Bronchial epithelial cell (primary cell): ENCODE results near the gene MTAP. TPM values are rescaled to one million over a fixed set of nuclear protein-coding genes. Genes with fewer than 3 reads are reported as not detected.
A peak's percentile ranks its signal among the peaks of the same experiment; 100 is the strongest.
"Not testable (repeated sequence)": the region's sequence is repeated elsewhere in the genome, so short reads cannot be mapped to it uniquely, and the experiment has no call there.

Source experiments
- DNase-seq: peaks from one replicate; pipeline ENCODE4 v3.0.0-alpha.2; 2010; ENCODE audit warnings: low read depth
- FAIRE-seq: peaks from 2 replicates; lab custom pipeline; 2011; peaks lifted over from hg19 to GRCh38; lab: Jason Lieb, UNC
- H3K27me3 ChIP-seq: 2 replicates; pipeline ENCODE4 v1.5.1; 2011; ENCODE audit warnings: low read length; ENCODE audit not compliant: control insufficient read depth, insufficient read depth
- H3K36me3 ChIP-seq: 2 replicates; pipeline ENCODE4 v1.5.1; 2011; ENCODE audit warnings: low read length; ENCODE audit not compliant: control insufficient read depth, insufficient read depth
- H3K4me3 ChIP-seq: 2 replicates; pipeline ENCODE4 v1.5.1; 2011; ENCODE audit warnings: mild to moderate bottlenecking, low read depth, low read length, control low read depth
- total RNA-seq: library from RNA; depleted of rRNA; stranded (reverse); fragments of >200 nt; gene quantifications from 2 replicates; pipeline ENCODE4 v1.2.1, GENCODE V29; 2014
- TF ChIP-seq, protein P1 (sequence below): IDR thresholded peaks from 2 replicates; pipeline ENCODE4 v1.5.1; 2011; ENCODE audit warnings: mild to moderate bottlenecking, moderate library complexity, low read length, control low read depth, inconsistent platforms; ENCODE audit not compliant: insufficient read depth, severe bottlenecking

The MTAP gene
- total RNA-seq, 1 donor from 2014 or later, result 44.8 TPM

- no peak for DNase-seq
- Histone ChIP-seq H3K27me3 (no peaks in the 10 kb centered on the region), H3K36me3 (no peaks in the 10 kb centered on the region), H3K4me3 (no peak overlapping the region)
- TF ChIP-seq, protein P1, sequence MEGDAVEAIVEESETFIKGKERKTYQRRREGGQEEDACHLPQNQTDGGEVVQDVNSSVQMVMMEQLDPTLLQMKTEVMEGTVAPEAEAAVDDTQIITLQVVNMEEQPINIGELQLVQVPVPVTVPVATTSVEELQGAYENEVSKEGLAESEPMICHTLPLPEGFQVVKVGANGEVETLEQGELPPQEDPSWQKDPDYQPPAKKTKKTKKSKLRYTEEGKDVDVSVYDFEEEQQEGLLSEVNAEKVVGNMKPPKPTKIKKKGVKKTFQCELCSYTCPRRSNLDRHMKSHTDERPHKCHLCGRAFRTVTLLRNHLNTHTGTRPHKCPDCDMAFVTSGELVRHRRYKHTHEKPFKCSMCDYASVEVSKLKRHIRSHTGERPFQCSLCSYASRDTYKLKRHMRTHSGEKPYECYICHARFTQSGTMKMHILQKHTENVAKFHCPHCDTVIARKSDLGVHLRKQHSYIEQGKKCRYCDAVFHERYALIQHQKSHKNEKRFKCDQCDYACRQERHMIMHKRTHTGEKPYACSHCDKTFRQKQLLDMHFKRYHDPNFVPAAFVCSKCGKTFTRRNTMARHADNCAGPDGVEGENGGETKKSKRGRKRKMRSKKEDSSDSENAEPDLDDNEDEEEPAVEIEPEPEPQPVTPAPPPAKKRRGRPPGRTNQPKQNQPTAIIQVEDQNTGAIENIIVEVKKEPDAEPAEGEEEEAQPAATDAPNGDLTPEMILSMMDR, result no peak
- no peak for FAIRE-seq
These were observed 143.2 kb downstream of the MTAP start for GRCh38 chr9:21945606-21946005.

- H3K36me3 ChIP-seq, result no peaks in the 10 kb centered on the region
- TF ChIP-seq, protein P1, result no peak
- FAIRE-seq, result no peak
- no peak for DNase-seq
- no peak overlapping the region for H3K4me3 ChIP-seq
- H3K27me3 ChIP-seq, result no peaks in the 10 kb centered on the region
These were observed 156.4 kb downstream of the MTAP start for GRCh38 chr9:21958833-21959232.

DNA sequence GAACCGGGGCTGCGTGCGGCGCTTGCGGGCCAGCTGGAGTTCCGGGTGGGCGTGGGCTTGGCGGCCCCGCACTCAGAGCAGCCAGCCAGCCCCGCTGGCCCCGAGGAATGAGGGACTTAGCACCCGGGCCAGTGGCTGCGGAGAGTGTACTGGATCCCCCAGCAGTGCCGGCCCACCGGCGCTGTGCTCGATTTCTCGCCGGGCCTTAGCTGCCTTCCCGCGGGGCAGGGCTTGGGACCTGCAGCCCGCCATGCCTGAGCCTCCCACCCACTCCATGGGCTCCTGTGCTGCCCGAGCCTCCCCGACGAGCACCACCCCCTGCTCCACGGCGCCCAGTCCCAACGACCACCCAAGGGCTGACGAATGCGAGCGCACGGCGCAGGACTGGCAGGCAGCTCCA is 156.8 kb downstream of the MTAP start:
- not testable (repeated sequence) for H3K36me3 ChIP-seq, DNase-seq, H3K27me3 ChIP-seq, H3K4me3 ChIP-seq, FAIRE-seq

GRCh38 chr9:21961569-21961968 is 159.1 kb downstream of the MTAP start:
- no peak for FAIRE-seq
- TF ChIP-seq, protein P1, result no peak
- Histone ChIP-seq H3K4me3 (no peak overlapping the region), H3K36me3 (no peaks in the 10 kb centered on the region), H3K27me3 (peaks cover 3% of the 10 kb centered on the region)
- DNase-seq, result no peak

DNA sequence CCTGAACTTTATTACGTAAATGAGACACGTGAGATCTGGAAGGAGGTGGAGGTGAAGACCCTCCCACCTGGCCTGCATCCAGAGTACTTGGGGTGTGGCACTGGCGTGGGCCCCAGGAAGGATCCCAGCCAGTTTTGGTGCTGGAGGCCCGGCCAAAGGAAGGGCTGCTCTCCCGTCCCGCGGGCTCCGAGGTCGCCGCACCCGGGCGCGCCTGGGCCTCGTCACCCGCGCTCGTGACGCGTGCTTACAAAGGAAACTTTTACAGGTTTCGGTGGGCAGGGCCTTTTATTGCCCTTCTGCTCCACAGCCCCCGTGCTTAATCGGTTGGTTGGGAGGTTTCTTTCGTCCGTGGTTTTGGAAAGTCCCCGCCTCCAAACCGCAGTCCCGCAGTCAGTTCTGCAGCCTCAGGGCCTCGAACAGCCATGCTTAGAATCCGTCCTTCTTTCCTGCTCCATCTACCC is 162.5 kb downstream of the MTAP start:
- TF ChIP-seq, protein P1, result no peak
- peak; percentile 49 for DNase-seq
- peak overlapping the region; percentile 19 for H3K4me3 ChIP-seq

GRCh38 chr9:21965401-21965951 is 163.0 kb downstream of the MTAP start:
- DNase-seq, result peak; percentile 62
- no peak for FAIRE-seq
- no peaks in the 10 kb centered on the region for H3K36me3 ChIP-seq
- peaks cover 30% of the 10 kb centered on the region for H3K27me3 ChIP-seq
- TF ChIP-seq, protein P1, result peak; percentile 80
- peak overlapping the region; percentile 19 for H3K4me3 ChIP-seq

More for the DNA sequence above, 162.5 kb downstream of the MTAP start:
- Histone ChIP-seq H3K36me3 (no peaks in the 10 kb centered on the region), H3K27me3 (peaks cover 25% of the 10 kb centered on the region)
- no peak for FAIRE-seq
